ENCODE measurements around the gene PCDHA1.

Gene PCDHA1

DNA sequence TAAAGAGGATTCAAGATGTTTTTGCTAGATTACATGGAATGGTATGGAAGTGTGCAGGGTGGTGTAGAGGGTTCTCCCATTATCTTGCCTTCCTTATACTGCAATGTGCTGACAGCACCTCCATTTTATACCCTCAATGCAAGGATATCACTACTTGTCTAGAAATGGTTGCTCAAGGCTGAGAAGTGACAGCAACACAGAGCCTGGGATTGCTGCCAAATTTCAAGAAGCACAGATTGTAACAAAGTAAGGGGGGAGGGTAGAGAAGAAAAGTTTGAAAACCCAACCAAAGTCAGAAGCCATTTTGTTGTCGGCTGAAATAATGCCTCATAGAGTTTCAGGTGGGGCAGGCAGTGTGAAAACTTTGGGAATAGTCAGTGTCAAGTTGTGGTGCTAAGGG lies 210.1 kb downstream of the PCDHA1 start:
- FAIRE-seq: no peak

DNA sequence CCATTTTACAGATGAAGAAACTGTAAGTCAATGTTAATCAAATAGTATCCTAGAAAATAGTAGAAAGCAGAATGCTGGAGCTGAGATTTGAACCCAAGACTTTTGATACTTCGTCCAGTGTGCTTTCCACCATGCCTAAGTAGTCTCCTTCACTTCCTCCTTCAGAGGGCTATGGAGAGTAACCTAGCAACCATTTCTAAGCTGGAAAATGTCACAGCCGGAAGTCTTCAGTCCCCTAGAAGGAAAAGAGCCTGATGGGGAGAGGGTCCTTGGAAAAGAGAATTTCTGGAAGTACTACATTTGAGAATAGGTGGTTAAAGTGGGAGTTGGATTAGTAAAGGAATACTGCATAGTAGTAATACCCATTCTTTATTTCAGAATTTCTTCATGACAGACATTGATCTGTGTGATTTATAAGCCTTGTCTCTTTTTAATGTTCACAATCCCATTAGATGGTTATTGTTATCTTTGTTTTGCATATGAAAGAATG lies 213.0 kb downstream of the PCDHA1 start:
- FAIRE-seq: no peak

DNA sequence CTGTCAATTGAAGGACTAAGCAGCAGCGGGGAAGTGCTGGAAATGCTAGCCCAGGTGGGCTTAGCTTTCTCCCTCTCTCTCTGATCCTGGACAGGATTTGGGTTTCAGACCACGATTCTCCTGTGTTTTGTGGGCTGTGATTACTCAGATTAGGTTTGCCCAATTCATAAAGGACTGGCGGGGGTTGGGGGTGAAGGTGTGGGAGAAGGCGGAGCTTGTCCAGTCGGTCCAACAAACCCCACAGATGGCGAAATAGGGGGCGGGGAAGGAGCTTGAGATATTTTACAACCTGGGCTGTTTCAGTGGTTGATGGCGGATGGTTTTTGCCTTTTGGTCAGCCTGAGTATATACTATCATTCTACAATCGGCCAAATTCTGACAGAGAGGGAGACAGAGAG lies 215.5 kb downstream of the PCDHA1 start:
- no peak for FAIRE-seq

DNA sequence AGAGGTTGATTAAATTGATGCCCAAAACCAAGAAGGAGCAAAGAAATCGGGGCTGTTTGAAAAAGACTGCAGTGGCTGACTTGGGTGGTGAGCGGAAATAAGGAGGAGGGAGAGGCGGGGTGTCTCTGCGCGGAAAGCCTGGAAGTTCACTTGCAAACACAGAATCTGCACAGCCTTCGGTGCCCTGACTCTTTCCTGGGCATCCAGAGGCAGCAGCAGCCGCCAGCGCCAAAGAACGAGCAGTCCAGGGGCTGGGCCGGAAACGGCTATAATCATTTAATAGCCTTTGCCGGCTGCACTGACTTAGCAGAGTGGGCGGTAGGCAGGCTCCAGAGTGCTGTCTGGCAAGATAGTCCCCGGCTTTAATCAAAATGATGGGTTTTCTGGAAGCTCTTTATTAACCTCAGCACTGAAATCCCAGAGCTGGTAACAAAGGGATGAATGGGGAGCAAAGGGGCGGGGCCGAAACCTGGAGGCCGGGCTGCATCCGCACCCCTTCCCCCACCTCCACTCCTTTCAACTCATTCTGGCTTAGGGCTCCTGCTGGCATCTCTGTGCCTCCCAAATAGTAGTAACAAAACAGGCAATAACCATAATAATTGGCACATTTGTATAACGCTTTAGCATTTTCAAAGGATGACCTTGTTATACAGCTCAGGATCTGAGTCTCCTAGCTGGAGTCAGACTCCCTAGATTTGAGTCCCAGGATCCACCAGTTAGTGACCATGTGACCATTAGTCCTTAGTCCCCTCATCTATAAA lies 216.1 kb downstream of the PCDHA1 start:
- FAIRE-seq: no peak

DNA sequence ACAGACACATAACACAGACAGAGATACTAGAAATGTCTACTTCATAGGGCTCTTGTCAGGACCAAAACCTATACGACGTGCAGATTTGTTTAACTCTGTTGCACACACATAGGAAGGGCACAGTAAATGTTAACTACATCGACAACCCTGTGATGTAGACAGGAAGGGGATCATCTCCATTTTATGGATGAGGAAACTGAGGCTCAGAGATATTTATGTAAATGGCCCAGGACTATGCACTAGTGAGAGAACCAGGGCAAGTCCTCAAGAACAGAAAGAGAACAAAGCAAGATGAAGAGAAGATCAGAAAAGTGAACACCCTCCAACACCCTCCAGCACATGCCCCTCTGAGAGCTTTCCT lies 216.6 kb downstream of the PCDHA1 start:
- FAIRE-seq: no peak

DNA sequence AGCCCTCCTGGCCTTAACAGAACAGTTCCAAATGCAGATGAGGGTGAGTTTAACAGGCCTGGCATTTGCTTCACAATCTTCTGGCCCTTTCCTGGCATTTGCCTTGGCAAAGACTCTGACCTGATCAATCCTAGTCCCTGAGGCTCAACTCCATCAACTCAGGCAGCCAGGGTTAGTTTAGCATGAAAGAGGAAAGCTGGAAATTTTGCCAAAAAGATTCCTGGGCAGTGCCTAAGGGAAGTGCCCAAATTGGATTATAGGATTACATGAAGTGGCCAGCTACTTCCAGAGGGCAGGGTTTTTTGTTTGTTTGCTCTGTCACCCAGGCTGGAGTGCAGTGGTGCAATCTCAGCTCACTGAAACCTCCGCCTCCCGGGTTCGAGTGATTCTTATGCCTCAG lies 217.1 kb downstream of the PCDHA1 start:
- no peak for FAIRE-seq

DNA sequence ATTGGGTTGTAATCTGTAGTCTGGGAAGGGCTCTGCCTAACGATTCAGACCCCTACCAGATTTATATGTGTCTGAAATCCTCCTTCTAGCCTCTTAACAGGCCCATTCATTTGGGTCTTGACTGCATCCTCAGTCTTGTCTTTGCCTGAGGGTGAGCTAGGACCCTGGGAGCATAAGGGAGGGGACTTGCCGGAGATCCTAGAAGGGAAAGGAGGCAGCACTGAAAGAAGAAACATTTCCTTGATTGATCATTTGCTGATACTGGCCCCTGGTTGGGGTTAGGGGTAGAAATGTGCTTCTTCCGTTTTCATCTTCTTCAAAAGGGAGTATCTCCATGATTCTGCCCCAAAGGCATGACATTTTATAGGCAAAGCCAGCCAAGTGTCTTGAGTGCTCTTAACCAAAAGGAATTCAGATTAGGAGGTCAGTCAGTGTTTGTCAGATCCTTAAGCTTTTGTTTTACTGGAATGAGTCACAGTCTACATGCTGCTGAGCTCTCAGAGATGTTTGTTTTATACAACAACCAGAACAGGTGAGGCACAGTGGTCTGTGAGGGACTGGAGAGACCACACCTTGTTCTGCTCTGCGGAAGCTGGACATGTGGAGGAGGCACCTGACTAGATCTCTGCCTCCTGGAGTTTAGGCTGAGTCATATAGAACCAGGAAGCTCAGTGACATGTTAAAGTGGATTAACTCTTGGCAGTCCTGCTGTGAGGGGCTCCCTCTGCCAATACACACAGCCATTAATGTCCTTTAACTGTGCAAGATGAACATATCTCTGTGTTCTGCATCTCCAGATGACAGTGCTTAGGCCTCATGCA lies 218.1 kb downstream of the PCDHA1 start:
- no peak for FAIRE-seq

DNA sequence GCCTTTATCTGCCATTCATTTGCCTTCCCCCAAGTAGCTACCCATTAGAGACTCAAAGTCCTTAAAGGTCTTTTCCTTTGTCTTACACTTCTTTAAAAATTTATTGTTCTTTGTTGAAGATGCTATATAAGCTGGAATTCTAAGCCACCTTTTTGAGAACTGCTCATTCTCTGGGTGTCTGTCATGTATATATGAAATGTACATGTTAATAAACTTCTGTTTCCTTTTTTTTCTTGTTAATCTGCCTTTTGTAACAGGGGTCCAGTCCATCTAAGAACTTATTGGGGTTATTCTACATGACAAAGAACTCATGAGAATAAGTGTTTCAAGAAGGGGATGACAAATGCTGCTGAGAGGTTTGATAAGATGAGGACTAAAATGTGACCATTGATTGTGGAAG lies 221.9 kb downstream of the PCDHA1 start:
- FAIRE-seq: no peak

DNA sequence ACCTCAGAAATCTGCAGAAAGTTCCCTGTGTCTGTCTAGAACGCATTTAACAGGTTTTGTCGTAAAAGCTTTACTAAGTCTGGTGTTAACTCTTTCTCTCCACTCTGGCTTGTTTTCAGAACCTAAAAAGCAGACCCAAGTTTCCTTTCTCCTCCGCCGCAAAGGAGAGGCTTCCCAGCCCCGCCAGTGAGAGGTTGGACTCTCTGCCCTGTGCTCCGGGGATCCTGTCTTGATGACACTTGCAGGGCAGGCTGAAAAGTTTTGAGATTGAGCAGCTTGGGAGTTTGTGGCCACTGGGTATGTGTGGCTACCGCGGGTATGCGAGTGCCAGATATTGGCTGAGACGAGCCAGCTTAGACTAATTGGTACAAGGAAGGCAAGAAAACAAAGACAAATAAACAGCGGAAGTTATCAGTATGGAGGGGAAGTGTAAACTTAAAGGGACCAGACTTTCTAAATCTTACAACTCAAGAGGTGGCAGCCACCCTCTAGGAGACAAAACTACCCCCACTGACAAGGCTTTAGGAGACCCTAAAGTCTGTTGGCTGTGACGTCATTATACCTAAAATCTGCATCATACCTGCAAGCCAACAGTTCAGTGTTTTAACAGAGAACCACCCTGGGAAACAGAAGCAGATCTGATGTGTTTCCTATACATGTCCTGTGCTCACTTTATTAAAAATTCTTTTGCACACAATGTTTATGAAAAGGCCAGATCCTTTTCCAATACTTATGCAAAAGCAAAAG lies 224.3 kb downstream of the PCDHA1 start:
- FAIRE-seq: no peak

DNA sequence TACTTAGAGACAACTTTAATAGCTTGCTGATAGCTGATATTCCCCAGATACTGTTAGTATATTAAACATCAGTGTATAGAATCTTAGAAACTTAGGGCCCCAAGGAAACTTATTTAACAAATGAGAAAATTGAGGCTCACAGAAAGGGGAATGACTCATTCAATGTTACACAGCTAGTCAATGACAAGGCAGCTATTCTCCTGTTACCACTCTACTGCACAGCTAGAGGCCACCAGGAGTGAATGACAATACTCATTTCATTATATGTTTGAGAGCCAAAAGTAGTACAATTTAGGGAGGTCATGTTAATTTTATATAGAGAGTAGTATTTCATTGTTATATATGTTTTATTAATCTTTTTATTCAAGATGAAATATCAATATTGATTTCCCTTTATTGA lies 232.0 kb downstream of the PCDHA1 start:
- FAIRE-seq: no peak

DNA sequence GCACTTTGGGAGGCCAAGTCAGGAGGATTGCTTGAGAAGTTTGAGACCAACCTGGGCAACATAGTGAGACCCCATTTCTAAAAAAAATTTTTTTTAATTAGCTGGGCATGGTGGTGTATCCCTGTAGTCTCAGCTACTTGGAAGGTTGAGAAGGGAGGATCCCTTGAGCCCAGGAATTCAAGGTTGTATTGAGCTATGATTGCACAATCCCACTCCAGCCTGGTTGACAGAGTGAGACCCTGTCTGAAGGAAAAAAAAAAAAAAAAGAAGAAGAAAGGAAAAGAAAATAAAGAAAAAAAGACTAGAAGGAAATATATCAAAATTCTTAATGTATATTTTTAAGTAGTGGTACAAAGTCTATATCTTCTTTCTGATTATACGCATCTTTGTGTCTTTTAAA lies 236.4 kb downstream of the PCDHA1 start:
- no peak for FAIRE-seq

DNA sequence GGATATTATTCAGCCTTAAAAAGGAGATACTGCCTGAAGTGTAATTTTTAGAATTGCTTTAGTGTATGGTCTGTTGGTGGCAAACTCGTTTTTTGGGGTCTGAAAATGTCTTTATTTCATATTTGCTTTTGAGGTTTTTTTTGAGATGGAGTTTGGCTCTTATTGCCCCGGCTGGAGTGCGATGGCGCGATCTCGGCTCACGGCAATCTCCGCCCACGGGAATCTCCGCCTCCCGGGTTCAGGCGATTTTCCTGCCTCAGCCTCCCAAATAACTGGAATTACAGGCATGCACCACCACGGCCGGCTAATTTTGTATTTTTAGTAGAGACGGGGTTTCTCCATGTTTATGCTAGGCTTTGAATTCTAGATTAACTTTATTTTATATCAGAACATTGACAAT lies 245.1 kb downstream of the PCDHA1 start:
- FAIRE-seq: no peak

DNA sequence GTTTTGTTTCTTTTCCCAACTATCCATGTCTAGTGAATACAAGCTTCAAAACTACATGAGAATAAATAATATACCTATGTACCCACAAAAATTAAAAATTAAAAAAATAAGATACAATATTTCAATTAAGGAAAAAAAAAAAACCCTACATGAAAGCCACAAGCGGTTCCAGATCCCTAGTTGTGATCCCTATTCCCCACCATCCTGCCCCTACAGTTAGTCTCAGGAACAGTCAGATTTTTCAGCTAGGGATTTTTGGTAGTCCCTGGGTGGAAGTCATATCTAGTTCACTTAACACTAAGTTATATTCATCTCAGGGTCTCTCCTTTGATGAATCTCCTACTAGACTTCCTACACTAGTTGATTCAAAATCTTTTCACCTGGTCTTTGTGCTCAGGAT lies 246.7 kb downstream of the PCDHA1 start:
- FAIRE-seq: no peak

DNA sequence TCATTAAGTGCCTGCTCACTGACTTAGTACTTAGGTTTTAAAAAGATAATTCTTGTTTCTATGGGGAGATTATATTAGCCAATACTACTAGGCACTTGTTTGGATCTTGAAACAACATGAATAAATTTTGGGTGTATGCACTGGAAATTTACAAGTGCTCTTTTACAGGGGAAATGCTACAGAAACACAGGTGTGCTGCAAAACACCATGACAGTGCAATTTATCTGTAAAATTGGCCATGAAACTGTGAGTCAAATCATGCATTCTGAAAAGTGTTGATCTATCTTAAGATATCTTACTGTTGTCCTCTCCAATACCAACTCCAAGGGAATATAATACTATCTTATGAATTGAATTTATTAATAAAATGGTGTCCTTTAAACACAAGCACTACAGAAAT lies 253.1 kb downstream of the PCDHA1 start:
- no peak for FAIRE-seq

DNA sequence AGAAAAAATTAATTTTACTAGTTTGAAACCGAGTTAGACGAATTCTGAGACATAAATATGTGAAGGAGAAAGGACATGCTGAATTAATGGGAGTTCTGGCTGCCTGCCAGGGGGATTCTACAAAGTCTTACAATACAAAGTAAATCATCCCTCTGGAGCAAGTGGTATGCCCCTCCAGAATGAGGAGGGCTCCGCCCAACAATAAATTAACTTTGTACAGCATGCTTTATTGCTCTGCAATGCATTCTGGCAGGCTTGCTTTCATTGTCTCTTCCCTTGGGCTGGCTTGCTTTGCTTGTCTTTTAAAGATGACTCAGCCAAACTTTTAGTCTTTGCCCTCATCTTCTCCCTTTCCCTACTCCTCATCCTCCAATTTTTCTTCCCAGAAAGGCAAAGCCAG lies 253.6 kb downstream of the PCDHA1 start:
- FAIRE-seq: no peak

DNA sequence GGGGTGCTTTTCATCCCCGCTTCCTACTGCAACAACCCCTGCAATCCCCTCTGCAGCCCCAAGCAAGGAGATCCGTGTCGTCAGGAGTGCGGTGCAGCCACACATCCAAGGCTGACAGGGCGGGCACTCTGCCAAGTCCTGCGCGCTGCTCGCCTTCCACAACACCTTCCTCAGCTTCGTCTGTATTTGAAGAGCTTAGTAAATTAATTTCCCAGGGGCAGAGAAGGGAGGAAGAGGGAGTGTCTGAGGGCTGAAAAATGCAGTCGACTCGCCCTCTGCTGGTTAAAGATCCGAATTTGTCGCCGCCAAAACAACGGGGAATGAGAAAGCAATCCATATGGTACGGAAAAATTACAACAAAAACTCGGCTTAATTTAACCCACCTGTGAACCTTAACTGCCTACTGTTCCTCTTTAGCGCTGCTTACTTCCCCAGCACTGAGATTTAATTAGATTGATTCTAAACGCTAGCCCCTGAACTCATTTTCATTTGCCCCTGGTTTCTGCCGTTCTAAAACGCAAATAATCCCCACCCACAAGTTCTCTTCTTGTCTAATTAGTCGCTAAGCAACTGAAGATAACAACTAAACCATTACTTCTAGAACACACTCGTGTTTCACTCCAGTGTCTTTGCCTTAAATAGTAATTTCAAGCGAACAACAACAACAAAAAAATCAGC lies 254.3 kb downstream of the PCDHA1 start:
- no peak for FAIRE-seq

DNA sequence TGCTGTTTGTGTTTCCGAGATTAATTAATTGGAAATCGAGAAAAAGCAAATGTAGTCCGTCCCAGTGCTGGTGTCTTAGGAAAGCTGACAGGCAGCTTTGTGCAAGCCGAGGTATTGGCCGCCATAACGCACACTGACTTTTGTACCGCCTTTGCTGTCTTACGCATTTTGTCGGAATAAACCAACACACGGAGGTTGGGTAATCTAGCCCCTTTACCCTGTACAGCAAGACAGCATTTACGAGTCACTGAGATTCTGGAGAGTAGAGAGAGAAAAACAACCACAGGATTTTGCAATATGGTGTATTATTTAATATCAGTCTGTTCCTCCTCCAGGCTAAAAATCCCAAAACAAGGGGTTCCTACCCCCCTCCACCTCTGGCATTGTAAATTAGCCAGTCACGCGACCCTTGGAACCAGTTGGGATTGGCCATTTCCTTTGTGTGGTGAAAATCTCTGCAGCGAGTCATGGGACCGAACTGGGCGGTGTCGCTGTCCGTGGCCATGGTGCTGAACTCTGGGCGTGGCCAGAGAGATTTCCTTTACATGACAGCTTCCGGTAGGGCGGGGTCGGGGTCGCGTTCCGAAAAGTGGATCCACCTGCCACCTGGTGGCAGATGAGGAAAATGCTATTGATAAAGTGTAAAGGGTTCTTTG lies 255.0 kb downstream of the PCDHA1 start:
- FAIRE-seq: peak; percentile 99

DNA sequence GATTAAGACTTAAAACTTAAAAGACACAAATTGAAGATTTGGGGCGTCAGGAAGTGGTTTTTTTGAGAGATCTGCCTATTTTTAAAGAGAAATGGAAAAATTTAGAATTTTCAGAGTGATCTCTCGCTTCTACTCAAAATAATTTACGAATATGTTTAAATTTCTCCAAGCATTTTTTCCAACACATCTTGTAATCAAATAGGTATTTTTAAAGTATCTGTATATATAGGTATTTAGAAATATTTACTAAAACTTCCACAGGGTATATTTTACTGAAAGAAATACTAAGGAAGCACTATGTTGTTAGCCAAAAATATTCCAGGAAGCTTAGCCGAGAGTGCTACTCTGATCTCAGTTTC lies 255.5 kb downstream of the PCDHA1 start:
- FAIRE-seq: no peak

DNA sequence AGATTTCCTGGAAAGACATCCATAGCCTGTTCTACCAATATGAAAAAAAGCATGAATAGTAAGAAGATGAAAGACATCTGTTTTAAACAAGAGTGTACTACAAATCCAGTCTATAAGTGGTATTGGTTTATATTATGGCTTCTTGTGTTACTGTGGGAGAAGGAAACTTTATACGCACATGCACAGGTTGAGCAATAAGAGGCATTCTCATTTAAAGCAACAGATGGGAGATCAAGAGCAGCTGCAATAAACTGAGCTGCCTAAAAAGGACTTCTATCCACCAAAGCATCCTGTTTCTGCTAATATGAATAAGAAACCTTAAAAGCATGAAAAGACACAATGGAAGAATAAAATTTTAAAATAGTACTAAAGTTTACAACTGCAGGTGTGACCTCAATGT lies 256.6 kb downstream of the PCDHA1 start:
- no peak for FAIRE-seq

DNA sequence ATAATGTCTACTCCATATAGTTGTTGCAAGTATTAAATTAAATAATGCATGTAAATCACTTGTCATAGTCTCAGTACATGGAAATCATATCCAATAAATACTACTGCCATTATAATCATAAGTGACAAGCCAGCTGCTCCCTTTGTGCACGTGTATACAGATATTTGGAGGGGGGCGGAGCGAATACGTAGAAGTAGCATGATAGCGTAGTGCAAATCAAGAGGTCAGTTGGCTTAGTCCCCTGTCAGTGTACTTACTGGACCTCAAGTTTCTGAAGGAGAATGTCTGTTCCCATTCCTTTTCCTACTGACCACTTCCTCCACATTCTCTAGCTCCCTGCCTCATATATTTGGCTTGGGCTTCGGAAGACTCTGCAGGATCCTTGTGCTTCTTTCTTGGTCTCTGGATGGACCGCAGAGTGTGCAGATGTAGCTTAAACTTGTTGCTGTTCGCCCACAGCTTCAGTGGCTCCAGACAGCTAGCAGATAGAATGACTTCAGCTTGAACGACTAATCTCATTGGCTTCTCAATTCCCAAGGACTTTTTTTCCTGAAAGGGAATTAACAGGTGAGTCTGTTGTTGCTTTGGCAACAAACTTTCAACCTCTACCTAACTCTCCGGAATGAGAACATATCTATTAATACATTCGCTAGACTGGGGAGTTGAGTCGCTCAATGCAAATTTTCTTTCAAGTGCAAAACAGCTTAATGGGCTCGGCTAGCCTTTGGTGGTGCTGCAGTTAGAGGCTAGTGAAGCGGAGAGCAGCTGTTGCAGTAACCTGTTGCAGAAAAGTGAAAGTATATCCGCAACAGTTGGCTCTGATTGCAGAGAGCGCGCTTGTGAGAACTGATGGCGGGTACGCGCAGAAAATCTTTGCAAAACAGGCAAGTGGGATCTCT lies 264.9 kb downstream of the PCDHA1 start, which contains the start of gene PCDHB1:
Gene PCDHB1, plus strand, starts transcription at position 753 of the 899 bp plus-strand sequence. Its CDS starts 97 bp downstream, at position 850.
- no peak for FAIRE-seq

DNA sequence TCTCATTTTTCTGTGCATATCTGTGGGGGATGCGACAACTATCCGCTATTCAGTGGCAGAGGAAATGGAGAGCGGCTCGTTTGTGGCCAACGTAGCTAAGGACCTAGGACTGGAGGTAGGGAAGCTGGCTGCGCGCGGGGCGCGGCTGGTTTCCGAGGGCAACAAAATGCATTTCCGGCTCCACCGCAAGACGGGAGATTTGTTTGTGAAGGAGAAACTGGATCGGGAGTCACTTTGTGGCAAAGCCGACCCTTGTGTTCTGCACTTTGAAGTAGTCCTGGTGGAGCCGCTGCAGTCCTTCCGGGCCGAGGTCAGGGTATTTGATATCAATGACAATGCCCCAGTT lies 265.6 kb downstream of the PCDHA1 start:
- no peak for FAIRE-seq

Data from endometrium (tissue), 2 donors.